Immature natural killer cell (primary cell): Measurements from ENCODE around the gene NR2C2AP. TPM values are rescaled to one million over a fixed set of nuclear protein-coding genes. Genes with fewer than 3 reads are reported as not detected.

ENCODE experiments used
- DNase-seq, 3 donors: peaks; one replicate each; pipeline ENCODE4 v3.0.0; 2022; ENCODE audit warnings: mixed read lengths in 1 of 3
- H3K27ac Mint-ChIP-seq, 6 donors: one replicate each; pipeline ENCODE4 v1.8.0; 2020; ENCODE audit warnings: mixed read lengths in 6 of 6, mild to moderate bottlenecking in 5 of 6, inconsistent platforms in 4 of 6, moderate library complexity in 3 of 6
- H3K27me3 Mint-ChIP-seq, 3 donors: one replicate each; pipeline ENCODE4 v1.8.0; 2020 to 2021; ENCODE audit warnings: low read depth in 3 of 3, mild to moderate bottlenecking in 3 of 3, mixed read lengths in 3 of 3, moderate library complexity in 3 of 3, inconsistent platforms in 1 of 3
- H3K36me3 Mint-ChIP-seq, 3 donors: one replicate each; pipeline ENCODE4 v1.8.0; 2020; ENCODE audit warnings: mixed read lengths in 3 of 3, inconsistent platforms in 2 of 3, mild to moderate bottlenecking in 2 of 3
- H3K4me1 Mint-ChIP-seq, 2 donors: one replicate each; pipeline ENCODE4 v1.8.0; 2020; ENCODE audit warnings: inconsistent platforms in 2 of 2, mild to moderate bottlenecking in 2 of 2, mixed read lengths in 2 of 2, moderate library complexity in 1 of 2
- H3K4me3 Mint-ChIP-seq, 5 donors: one replicate each; pipeline ENCODE4 v1.8.0; 2020; ENCODE audit warnings: mild to moderate bottlenecking in 5 of 5, mixed read lengths in 5 of 5, inconsistent platforms in 3 of 5, moderate library complexity in 3 of 5
- H3K9me3 Mint-ChIP-seq, 6 donors: one replicate each; pipeline ENCODE4 v1.8.0; 2020; ENCODE audit warnings: mild to moderate bottlenecking in 6 of 6, mixed read lengths in 6 of 6, inconsistent platforms in 4 of 6, moderate library complexity in 3 of 6
- polyA plus RNA-seq, 3 donors: library from polyadenylated mRNA; unstranded; fragments of 300-500 nt; fragmentation: Illumina TruSeq; gene quantifications; one replicate each; pipeline ENCODE4 v1.2.3, GENCODE V29; 2021

The NR2C2AP gene
- polyA plus RNA-seq, 3 donors from 2014 or later: 15.4 to 27.2 (median 26.8) TPM

GRCh38 chr19:19165396-19165795 is 37.8 kb downstream of the NR2C2AP start:
- H3K4me3 Mint-ChIP-seq: no peak overlapping the region

GRCh38 chr19:19162495-19162894 is 40.7 kb downstream of the NR2C2AP start:
- Mint-ChIP-seq H3K4me3 (no peak overlapping the region), H3K4me1 (peaks cover 0 to 6% of the 10 kb centered on the region in 2 donors), H3K9me3 (no peaks in the 10 kb centered on the region), H3K27me3 (peaks cover 0 to 2% (median 0%) of the 10 kb centered on the region in 3 donors), H3K27ac (no peak overlapping the region), H3K36me3 (peaks cover 0 to 4% (median 0%) of the 10 kb centered on the region in 3 donors)
- no peak for DNase-seq

More at GRCh38 chr19:19165396-19165795, 37.8 kb downstream of the NR2C2AP start:
- no peak for DNase-seq
- H3K27ac Mint-ChIP-seq: no peak overlapping the region
- no peaks in the 10 kb centered on the region for H3K9me3 Mint-ChIP-seq
- peaks cover 11 to 16% of the 10 kb centered on the region in 2 donors for H3K4me1 Mint-ChIP-seq
- H3K36me3 Mint-ChIP-seq: peaks cover 0 to 4% (median 0%) of the 10 kb centered on the region in 3 donors
- no peaks in the 10 kb centered on the region for H3K27me3 Mint-ChIP-seq

GRCh38 chr19:19160461-19161035 is 42.7 kb downstream of the NR2C2AP start:
- H3K36me3 Mint-ChIP-seq: peaks cover 4 to 15% (median 5%) of the 10 kb centered on the region in 3 donors
- no peak overlapping the region for H3K27ac Mint-ChIP-seq
- H3K27me3 Mint-ChIP-seq: peaks cover 0 to 2% (median 0%) of the 10 kb centered on the region in 3 donors
- H3K4me1 Mint-ChIP-seq: peaks cover 0 to 6% of the 10 kb centered on the region in 2 donors
- no peak overlapping the region for H3K4me3 Mint-ChIP-seq
- DNase-seq: no peak
- H3K9me3 Mint-ChIP-seq: no peaks in the 10 kb centered on the region

GRCh38 chr19:19159534-19159933 is 43.7 kb downstream of the NR2C2AP start:
- H3K27me3 Mint-ChIP-seq: peaks cover 0 to 4% (median 0%) of the 10 kb centered on the region in 3 donors
- H3K9me3 Mint-ChIP-seq: no peaks in the 10 kb centered on the region
- no peak for DNase-seq
- peaks cover 4 to 22% (median 10%) of the 10 kb centered on the region in 3 donors for H3K36me3 Mint-ChIP-seq
- no peak overlapping the region for H3K4me3 Mint-ChIP-seq
- H3K4me1 Mint-ChIP-seq: peaks cover 0 to 6% of the 10 kb centered on the region in 2 donors
- H3K27ac Mint-ChIP-seq: no peak overlapping the region

- Mint-ChIP-seq H3K27ac (no peak overlapping the region), H3K27me3 (peaks cover 0 to 4% (median 0%) of the 10 kb centered on the region in 3 donors), H3K4me1 (peaks cover 0 to 6% of the 10 kb centered on the region in 2 donors), H3K9me3 (no peaks in the 10 kb centered on the region), H3K36me3 (peaks cover 4 to 24% (median 10%) of the 10 kb centered on the region in 3 donors), H3K4me3 (no peak overlapping the region)
- no peak for DNase-seq
Measured at GRCh38 chr19:19157808-19158207, 45.4 kb downstream of the NR2C2AP start.

GRCh38 chr19:19155495-19156219 is 47.6 kb downstream of the NR2C2AP start:
- Mint-ChIP-seq H3K9me3 (no peaks in the 10 kb centered on the region), H3K4me1 (no peaks in the 10 kb centered on the region), H3K27me3 (peaks cover 0 to 4% (median 0%) of the 10 kb centered on the region in 3 donors), H3K36me3 (peaks cover 4 to 20% (median 10%) of the 10 kb centered on the region in 3 donors), H3K4me3 (no peak overlapping the region), H3K27ac (peak overlapping the region in 1 of 6 donors; percentile 48)
- no peak for DNase-seq

- DNase-seq: no peak
- Mint-ChIP-seq H3K36me3 (peaks cover 4 to 20% (median 10%) of the 10 kb centered on the region in 3 donors), H3K4me1 (no peaks in the 10 kb centered on the region), H3K27me3 (peaks cover 0 to 4% (median 0%) of the 10 kb centered on the region in 3 donors), H3K4me3 (no peak overlapping the region), H3K27ac (peak overlapping the region in 1 of 6 donors; percentile 27), H3K9me3 (no peaks in the 10 kb centered on the region)
Measured at GRCh38 chr19:19154768-19155494, 48.3 kb downstream of the NR2C2AP start.

- Mint-ChIP-seq H3K4me1 (no peaks in the 10 kb centered on the region), H3K36me3 (peaks cover 10 to 20% (median 10%) of the 10 kb centered on the region in 3 donors), H3K27me3 (peaks cover 0 to 1% (median 0%) of the 10 kb centered on the region in 3 donors), H3K4me3 (no peak overlapping the region), H3K27ac (no peak overlapping the region), H3K9me3 (no peaks in the 10 kb centered on the region)
- DNase-seq: no peak
Measured at GRCh38 chr19:19152668-19153384, 50.4 kb downstream of the NR2C2AP start.

- Mint-ChIP-seq H3K4me3 (no peak overlapping the region), H3K36me3 (peaks cover 6 to 14% (median 10%) of the 10 kb centered on the region in 3 donors), H3K27ac (no peak overlapping the region), H3K27me3 (peaks cover 0 to 1% (median 0%) of the 10 kb centered on the region in 3 donors), H3K9me3 (no peaks in the 10 kb centered on the region), H3K4me1 (no peaks in the 10 kb centered on the region)
- no peak for DNase-seq
Measured at GRCh38 chr19:19151418-19151817, 51.8 kb downstream of the NR2C2AP start.

Other genes with a start within 250 kb of the NR2C2AP start
- gene SUGP2, start 169.9 kb downstream of the NR2C2AP start, polyA plus RNA-seq: 10 to 100 TPM in 1 of 3 donors, 1 to 10 TPM in 2; 7.4 to 19.4 (median 7.9) TPM
- 10 to 100 TPM; 45.8 to 58.4 (median 49.9) TPM for gene ARMC6, start 169.8 kb downstream of the NR2C2AP start, polyA plus RNA-seq
- 10 to 100 TPM; 10.4 to 24.8 (median 12.9) TPM for gene SLC25A42, start 139.4 kb downstream of the NR2C2AP start, polyA plus RNA-seq
- gene TMEM161A, start 64.9 kb downstream of the NR2C2AP start, polyA plus RNA-seq: 10 to 100 TPM; 22.0 to 44.4 (median 32.3) TPM
- gene MEF2B, start 33.2 kb downstream of the NR2C2AP start, polyA plus RNA-seq: under 1 TPM in 2 of 3 donors, not detected in 1; 0.35 to 0.82 TPM
- 10 to 100 TPM; 20.3 to 29.6 (median 26.9) TPM for gene BORCS8, start 11.3 kb downstream of the NR2C2AP start, polyA plus RNA-seq
- gene RFXANK, start 11.2 kb downstream of the NR2C2AP start, polyA plus RNA-seq: 100 to 1,000 TPM in 1 of 3 donors, 10 to 100 TPM in 2; 93.2 to 105 (median 93.4) TPM
- gene NCAN, start 8.5 kb upstream of the NR2C2AP start, polyA plus RNA-seq: not detected
- not detected for gene TM6SF2, start 69.9 kb upstream of the NR2C2AP start, polyA plus RNA-seq
- gene SUGP1, start 117.1 kb upstream of the NR2C2AP start, polyA plus RNA-seq: 10 to 100 TPM; 25.4 to 47.1 (median 27.7) TPM
- 10 to 100 TPM in 2 of 3 donors, 1 to 10 TPM in 1; 8.5 to 25.5 (median 21.0) TPM for gene MAU2, start 117.4 kb upstream of the NR2C2AP start, polyA plus RNA-seq
- 10 to 100 TPM in 2 of 3 donors, 1 to 10 TPM in 1; 8.8 to 48.5 (median 21.0) TPM for gene GATAD2A, start 202.3 kb upstream of the NR2C2AP start, polyA plus RNA-seq